D341Med (cell line): ENCODE measurements around the gene RNU6-9.
A peak's percentile ranks its signal among the peaks of the same experiment; 100 is the strongest.
"Not testable (repeated sequence)": the region's sequence is repeated elsewhere in the genome, so short reads cannot be mapped to it uniquely, and the experiment has no call there.

Experiments
- DNase-seq: peaks from one replicate; pipeline ENCODE4 v3.0.0; 2012; ENCODE audit warnings: low spot score

The RNU6-9 gene

GRCh38 chr19:892894-893689 is at the start of gene RNU6-9, which contains the start of gene MED16:
Gene RNU6-9, plus strand, starts transcription at chr19:893484.
Gene MED16, minus strand, starts transcription at chr19:893187. Its CDS starts 2,056 bp downstream, at chr19:891131.
- DNase-seq: peak; percentile 98

- DNase-seq: no peak
Measured at GRCh38 chr19:843836-844545, 49.3 kb upstream of the RNU6-9 start.

GRCh38 chr19:844546-844971 is 48.7 kb upstream of the RNU6-9 start:
- no peak for DNase-seq

- no peak for DNase-seq
Measured at GRCh38 chr19:845707-846521, 47.4 kb upstream of the RNU6-9 start.

- no peak for DNase-seq
Measured at GRCh38 chr19:848386-848921, 44.8 kb upstream of the RNU6-9 start.

- DNase-seq: not testable (repeated sequence)
Measured at GRCh38 chr19:849195-849594, 44.1 kb upstream of the RNU6-9 start.

GRCh38 chr19:850221-850978 is 42.9 kb upstream of the RNU6-9 start:
- peak; percentile 69 for DNase-seq

- DNase-seq: no peak
Measured at GRCh38 chr19:850979-851335, 42.3 kb upstream of the RNU6-9 start.

GRCh38 chr19:852136-853013 is 40.9 kb upstream of the RNU6-9 start, which contains the start of gene ELANE:
Gene ELANE, plus strand, starts transcription at chr19:852303. Its CDS starts 26 bp downstream, at chr19:852329.
- DNase-seq: no peak

- no peak for DNase-seq
Measured at GRCh38 chr19:853014-853585, 40.2 kb upstream of the RNU6-9 start.

GRCh38 chr19:853614-854220 is 39.6 kb upstream of the RNU6-9 start:
- not testable (repeated sequence) for DNase-seq

- no peak for DNase-seq
Measured at GRCh38 chr19:854549-854948, 38.7 kb upstream of the RNU6-9 start.

GRCh38 chr19:855142-855541 is 38.1 kb upstream of the RNU6-9 start:
- no peak for DNase-seq

GRCh38 chr19:855566-856120 is 37.6 kb upstream of the RNU6-9 start:
- no peak for DNase-seq

- no peak for DNase-seq
Measured at GRCh38 chr19:858284-858683, 35.0 kb upstream of the RNU6-9 start.

GRCh38 chr19:858868-859843 is 34.1 kb upstream of the RNU6-9 start, which contains the start of gene CFD:
Gene CFD, plus strand, starts transcription at chr19:859664. Its CDS starts 26 bp downstream, at chr19:859690.
- DNase-seq: no peak

- DNase-seq: no peak
Measured at GRCh38 chr19:861141-861755, 32.0 kb upstream of the RNU6-9 start.
